ENCODE results near the gene SKI. TPM values are rescaled to one million over a fixed set of nuclear protein-coding genes. Genes with fewer than 3 reads are reported as not detected.
A peak's percentile ranks its signal among the peaks of the same experiment; 100 is the strongest.

SKI gene
- total and polyA plus RNA-seq, 2 of the 4 experiments (the other 2 are of a cell fraction), result 2.3 to 20.1 TPM

DNA sequence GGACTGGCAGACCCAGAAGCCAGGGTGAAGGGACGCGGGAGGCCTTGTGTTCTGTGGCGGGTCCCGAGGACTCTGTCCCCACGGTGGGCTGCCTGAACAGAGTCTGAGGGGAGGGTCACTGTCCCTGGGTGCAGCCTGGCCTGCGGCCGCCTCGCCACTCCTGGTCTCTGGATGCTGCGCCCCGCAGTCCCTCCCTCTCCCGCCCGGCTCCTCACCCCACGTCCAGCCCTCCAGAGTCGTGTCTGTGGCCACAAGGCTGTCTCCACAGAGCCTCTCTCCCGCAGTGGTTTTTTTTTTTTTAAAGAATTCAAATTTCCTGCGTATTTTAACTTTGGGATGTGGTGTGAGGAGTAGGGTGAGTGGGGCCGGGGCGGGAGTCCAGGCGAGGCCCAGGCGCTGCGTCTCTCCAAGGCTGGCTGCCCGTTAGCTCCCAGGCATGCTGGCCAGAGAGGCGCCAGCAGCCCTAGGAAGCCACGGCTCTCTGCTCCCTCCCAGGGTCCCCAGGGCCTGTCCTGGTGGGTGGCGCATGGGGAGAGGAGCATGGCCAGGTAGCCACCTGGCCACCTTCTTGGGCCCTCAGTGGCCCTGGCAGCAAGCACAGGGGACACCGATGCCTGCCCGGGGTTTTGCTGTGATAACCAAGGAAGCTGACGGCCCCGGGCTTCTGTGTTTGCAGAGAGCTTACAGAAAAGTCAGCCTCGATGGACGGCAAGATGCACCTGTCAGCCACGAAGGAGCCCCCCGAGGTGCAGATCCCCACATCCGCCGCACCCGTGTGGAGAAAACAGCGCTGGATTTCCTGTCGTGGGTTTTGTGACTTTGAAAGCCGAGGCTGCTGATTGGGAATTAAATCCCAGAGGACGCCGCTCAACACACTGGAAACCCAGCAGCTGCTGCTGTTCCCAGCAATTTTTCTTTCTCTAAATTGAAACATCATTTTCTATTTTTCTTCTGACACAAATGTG, 90.5 kb downstream of the SKI start:
- Histone ChIP-seq H2BK20ac (ENCODE audit: low read depth, low read length) (no peak overlapping the region), H2BK5ac (ENCODE audit: low read depth, low read length, poor library complexity, severe bottlenecking) (no peak overlapping the region), H3K9me3 (ENCODE audit: control insufficient read depth, insufficient read depth, low read length) (no peaks in the 10 kb centered on the region), H3K18ac (ENCODE audit: low read depth, low read length) (no peak overlapping the region), H2AK5ac (ENCODE audit: low read depth, low read length) (no peak overlapping the region; the same call in 1 of the 2 replicates), H2AK9ac (replicated peaks; ENCODE audit: low read depth, low read length, poor library complexity) (peak overlapping the region; percentile 82), H3K4ac (ENCODE audit: low read depth, low read length) (no peak overlapping the region), H3K36me3 (ENCODE audit: control insufficient read depth, insufficient read depth, low read length) (no peaks in the 10 kb centered on the region), H3K56ac (ENCODE audit: extremely low read depth, insufficient read depth, low read length) (no peak overlapping the region), H4K5ac (ENCODE audit: low read depth, low read length) (no peak overlapping the region), H2BK15ac (ENCODE audit: low read depth, low read length) (no peak overlapping the region), H3K23ac (ENCODE audit: low read depth, low read length) (no peak overlapping the region), H4K20me1 (ENCODE audit: insufficient read depth, low read length) (no peaks in the 10 kb centered on the region), H3K27me3 (ENCODE audit: control insufficient read depth, insufficient read depth, low read length) (no peaks in the 10 kb centered on the region), H3K4me3 (ENCODE audit: insufficient read depth, low read depth, low read length) (no peak overlapping the region), H3K27ac (ENCODE audit: insufficient read depth, low read length) (no peak overlapping the region), H4K8ac (ENCODE audit: low read depth in 2 of 2, low read length in 2 of 2) (no peak overlapping the region), H3K14ac (replicated peaks; ENCODE audit: low read depth, low read length) (no peak overlapping the region), H3K4me1 (ENCODE audit: control insufficient read depth, insufficient read depth, low read length) (peaks cover 30% of the 10 kb centered on the region), H2AFZ (replicated peaks; ENCODE audit: low read length, poor library complexity) (peak overlapping the region; percentile 17), H3K9me1 (ENCODE audit: insufficient read depth, low read length) (no peaks in the 10 kb centered on the region), H2BK120ac (ENCODE audit: low read depth, low read length) (no peak overlapping the region), H4K91ac (ENCODE audit: insufficient read depth, low read depth, low read length) (no peak overlapping the region), H3K79me1 (ENCODE audit: low read depth in 1 of 2, low read length in 2 of 2) (peaks cover 0 to 15% of the 10 kb centered on the region in 2 experiments; a peak in 1 of 4 replicates), H3K4me2 (ENCODE audit: low read depth, low read length) (no peak overlapping the region), H3K9ac (ENCODE audit: low read depth, low read length) (no peak overlapping the region)
- DNase-seq (no peak), ATAC-seq (ENCODE audit: low read depth) (no peak)
- ChIA-PET POLR2A (ENCODE audit: unreplicated experiment) (no interaction called here), CTCF (no interaction called here)
- TF ChIP-seq MAZ (IDR thresholded peaks at IDR 0.05; ENCODE audit: borderline replicate concordance, low read depth, low read length) (no peak), FOS (IDR thresholded peaks at IDR 0.05; ENCODE audit: low read depth, low read length) (no peak), SMC3 (IDR thresholded peaks at IDR 0.05; ENCODE audit: low read depth, low read length) (no peak), POLR2A (IDR thresholded peaks at IDR 0.05; ENCODE audit: low read depth, low read length) (no peak), NFE2L2 (IDR thresholded peaks at IDR 0.05; ENCODE audit: low read depth, low read length) (no peak), RFX5 (IDR thresholded peaks at IDR 0.05; ENCODE audit: low read depth, low read length) (no peak), MXI1 (IDR thresholded peaks at IDR 0.05; ENCODE audit: borderline replicate concordance, low read depth, low read length) (no peak), RAD21 (IDR thresholded peaks at IDR 0.05; ENCODE audit: low read length) (no peak), RCOR1 (IDR thresholded peaks at IDR 0.05; ENCODE audit: insufficient replicate concordance, low read length) (no peak), CHD1 (IDR thresholded peaks at IDR 0.05; ENCODE audit: low read depth, low read length) (no peak)
- TF ChIP-seq, protein P1, sequence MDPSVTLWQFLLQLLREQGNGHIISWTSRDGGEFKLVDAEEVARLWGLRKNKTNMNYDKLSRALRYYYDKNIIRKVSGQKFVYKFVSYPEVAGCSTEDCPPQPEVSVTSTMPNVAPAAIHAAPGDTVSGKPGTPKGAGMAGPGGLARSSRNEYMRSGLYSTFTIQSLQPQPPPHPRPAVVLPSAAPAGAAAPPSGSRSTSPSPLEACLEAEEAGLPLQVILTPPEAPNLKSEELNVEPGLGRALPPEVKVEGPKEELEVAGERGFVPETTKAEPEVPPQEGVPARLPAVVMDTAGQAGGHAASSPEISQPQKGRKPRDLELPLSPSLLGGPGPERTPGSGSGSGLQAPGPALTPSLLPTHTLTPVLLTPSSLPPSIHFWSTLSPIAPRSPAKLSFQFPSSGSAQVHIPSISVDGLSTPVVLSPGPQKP (IDR thresholded peaks at IDR 0.05; ENCODE audit: borderline replicate concordance, low read depth, low read length), result no peak
- in situ Hi-C loops (cut with MboI; ENCODE audit: low sequenced_read_pairs) (no loop called here), intact Hi-C loops (cut with micrococcal nuclease) (no loop called here), dilution Hi-C loops (cut with HindIII; ENCODE audit: low sequenced_read_pairs, unreplicated experiment) (no loop called here)
- WGBS, 2 experiments (ENCODE audit: extremely low coverage in 2 of 2, insufficient read length in 1 of 2), result 82% methylated on average over 22 of the region's 41 CpGs; no CpG with 5 or more reads in 1 of the 2 experiments
- BruUV-seq (replicated peaks), result no TSS peak
